NB4 (cell line): ENCODE measurements around the gene MFF.

ENCODE experiments used
- CTCF ChIP-seq: IDR thresholded peaks from one replicate; pipeline ENCODE4 v1.5.1; 2012; ENCODE audit warnings: low read depth, low read length
- MAX ChIP-seq: IDR thresholded peaks from 2 replicates; pipeline ENCODE4 v1.6.1; 2011; ENCODE audit warnings: low read depth, low read length
- MYC ChIP-seq: IDR thresholded peaks from 2 replicates; pipeline ENCODE4 v1.6.1; 2011; ENCODE audit warnings: low read depth, low read length
- POLR2A ChIP-seq: IDR thresholded peaks from 2 replicates; pipeline ENCODE4 v1.6.1; 2011; ENCODE audit warnings: mild to moderate bottlenecking; ENCODE audit not compliant: insufficient read length; ENCODE audit errors: extremely low read depth

GRCh38 chr2:227378371-227378782 is 53.3 kb downstream of the MFF start:
- TF ChIP-seq POLR2A (no peak), CTCF (no peak), MAX (no peak), MYC (no peak)
